Measurements from ENCODE around the gene AVL9.

The AVL9 gene

GRCh38 chr7:32533276-32534029 is 38.2 kb downstream of the AVL9 start:
- Mint-ChIP-seq H3K27me3 (no peaks in the 10 kb centered on the region), H3K4me3 (no peak overlapping the region), H3K9me3 (no peaks in the 10 kb centered on the region), H3K27ac (no peak overlapping the region), H3K36me3 (peaks cover 8 to 20% of the 10 kb centered on the region in 2 donors), H3K4me1 (peaks cover 15 to 19% of the 10 kb centered on the region in 2 donors)
- ATAC-seq (replicated peaks) (no peak), DNase-seq (no peak)

- Mint-ChIP-seq H3K36me3 (peaks cover 10 to 31% of the 10 kb centered on the region in 2 donors), H3K27ac (no peak overlapping the region), H3K4me3 (peak overlapping the region in 1 of 2 donors; percentile 25), H3K4me1 (peaks cover 17 to 20% of the 10 kb centered on the region in 2 donors), H3K9me3 (no peaks in the 10 kb centered on the region), H3K27me3 (no peaks in the 10 kb centered on the region)
- peak; percentile 58 to 63 for ATAC-seq (replicated peaks)
- no peak for DNase-seq
Observed at GRCh38 chr7:32535162-32535702, 39.9 kb downstream of the AVL9 start.

GRCh38 chr7:32536016-32536415 is 40.7 kb downstream of the AVL9 start:
- Mint-ChIP-seq H3K4me1 (peaks cover 17 to 20% of the 10 kb centered on the region in 2 donors), H3K27ac (no peak overlapping the region), H3K4me3 (no peak overlapping the region), H3K27me3 (no peaks in the 10 kb centered on the region), H3K36me3 (peaks cover 10 to 30% of the 10 kb centered on the region in 2 donors), H3K9me3 (no peaks in the 10 kb centered on the region)
- DNase-seq (no peak), ATAC-seq (replicated peaks) (no peak)

GRCh38 chr7:32536585-32536984 is 41.3 kb downstream of the AVL9 start:
- ATAC-seq (replicated peaks) (no peak), DNase-seq (no peak)
- H3K4me1 Mint-ChIP-seq = peaks cover 17 to 20% of the 10 kb centered on the region in 2 donors
- H3K27me3 Mint-ChIP-seq = no peaks in the 10 kb centered on the region
- peaks cover 10 to 29% of the 10 kb centered on the region in 2 donors for H3K36me3 Mint-ChIP-seq
- H3K4me3 Mint-ChIP-seq = no peak overlapping the region
- no peaks in the 10 kb centered on the region for H3K9me3 Mint-ChIP-seq
- no peak overlapping the region for H3K27ac Mint-ChIP-seq

GRCh38 chr7:32537760-32538159 is 42.5 kb downstream of the AVL9 start:
- Mint-ChIP-seq H3K27me3 (no peaks in the 10 kb centered on the region), H3K4me1 (peaks cover 15 to 20% of the 10 kb centered on the region in 2 donors), H3K9me3 (no peaks in the 10 kb centered on the region), H3K36me3 (peaks cover 6 to 23% of the 10 kb centered on the region in 2 donors), H3K27ac (no peak overlapping the region), H3K4me3 (no peak overlapping the region)
- no peak for DNase-seq
- ATAC-seq (replicated peaks) = no peak

GRCh38 chr7:32539366-32539765 is 44.1 kb downstream of the AVL9 start:
- ATAC-seq (replicated peaks) = no peak
- Mint-ChIP-seq H3K36me3 (peaks cover 14 to 35% of the 10 kb centered on the region in 2 donors), H3K4me3 (no peak overlapping the region), H3K4me1 (peaks cover 15 to 33% of the 10 kb centered on the region in 2 donors), H3K27ac (no peak overlapping the region), H3K27me3 (no peaks in the 10 kb centered on the region), H3K9me3 (no peaks in the 10 kb centered on the region)
- DNase-seq = no peak

GRCh38 chr7:32539919-32540531 is 44.7 kb downstream of the AVL9 start:
- no peaks in the 10 kb centered on the region for H3K9me3 Mint-ChIP-seq
- H3K4me1 Mint-ChIP-seq = peaks cover 14 to 31% of the 10 kb centered on the region in 2 donors
- no peak overlapping the region for H3K27ac Mint-ChIP-seq
- ATAC-seq (replicated peaks) (no peak), DNase-seq (no peak)
- H3K27me3 Mint-ChIP-seq = no peaks in the 10 kb centered on the region
- H3K4me3 Mint-ChIP-seq = no peak overlapping the region
- H3K36me3 Mint-ChIP-seq = peaks cover 14 to 34% of the 10 kb centered on the region in 2 donors

- no peak overlapping the region for H3K4me3 Mint-ChIP-seq
- ATAC-seq (replicated peaks) (no peak), DNase-seq (no peak)
- no peaks in the 10 kb centered on the region for H3K9me3 Mint-ChIP-seq
- H3K36me3 Mint-ChIP-seq = peaks cover 17 to 35% of the 10 kb centered on the region in 2 donors
- peaks cover 2 to 23% of the 10 kb centered on the region in 2 donors for H3K4me1 Mint-ChIP-seq
- H3K27me3 Mint-ChIP-seq = no peaks in the 10 kb centered on the region
- no peak overlapping the region for H3K27ac Mint-ChIP-seq
Observed at GRCh38 chr7:32542595-32542994, 47.3 kb downstream of the AVL9 start.

GRCh38 chr7:32559480-32559879 is 64.2 kb downstream of the AVL9 start:
- Mint-ChIP-seq H3K9me3 (no peaks in the 10 kb centered on the region), H3K4me1 (peaks cover 15 to 35% of the 10 kb centered on the region in 2 donors), H3K36me3 (peaks cover 37 to 45% of the 10 kb centered on the region in 2 donors), H3K27ac (peak overlapping the region; percentile 56), H3K27me3 (no peaks in the 10 kb centered on the region), H3K4me3 (no peak overlapping the region)
- ATAC-seq (replicated peaks) (peak; percentile 80 to 91), DNase-seq (no peak)

- H3K27me3 Mint-ChIP-seq = no peaks in the 10 kb centered on the region
- H3K27ac Mint-ChIP-seq = no peak overlapping the region
- ATAC-seq (replicated peaks) = no peak
- H3K4me3 Mint-ChIP-seq = no peak overlapping the region
- H3K36me3 Mint-ChIP-seq = peaks cover 38 to 44% of the 10 kb centered on the region in 2 donors
- DNase-seq = no peak
- H3K4me1 Mint-ChIP-seq = peaks cover 18 to 41% of the 10 kb centered on the region in 2 donors
- peaks cover 0 to 1% of the 10 kb centered on the region in 2 donors for H3K9me3 Mint-ChIP-seq
Observed at GRCh38 chr7:32560075-32560474, 64.8 kb downstream of the AVL9 start.

GRCh38 chr7:32561613-32562012 is 66.3 kb downstream of the AVL9 start:
- ATAC-seq (replicated peaks) = no peak
- H3K36me3 Mint-ChIP-seq = peaks cover 38 to 44% of the 10 kb centered on the region in 2 donors
- DNase-seq = no peak
- no peaks in the 10 kb centered on the region for H3K27me3 Mint-ChIP-seq
- H3K4me3 Mint-ChIP-seq = no peak overlapping the region
- peaks cover 0 to 1% of the 10 kb centered on the region in 2 donors for H3K9me3 Mint-ChIP-seq
- H3K4me1 Mint-ChIP-seq = peaks cover 18 to 41% of the 10 kb centered on the region in 2 donors
- H3K27ac Mint-ChIP-seq = peak overlapping the region; percentile 51

GRCh38 chr7:32564542-32564941 is 69.3 kb downstream of the AVL9 start:
- peaks cover 14 to 31% of the 10 kb centered on the region in 2 donors for H3K4me1 Mint-ChIP-seq
- H3K36me3 Mint-ChIP-seq = peaks cover 18 to 28% of the 10 kb centered on the region in 2 donors
- no peaks in the 10 kb centered on the region for H3K27me3 Mint-ChIP-seq
- DNase-seq = no peak
- peak overlapping the region; percentile 63 for H3K27ac Mint-ChIP-seq
- H3K9me3 Mint-ChIP-seq = peaks cover 0 to 1% of the 10 kb centered on the region in 2 donors
- peak in 1 of 2 donors; percentile 52 for ATAC-seq (replicated peaks)
- peak overlapping the region in 1 of 2 donors; percentile 49 for H3K4me3 Mint-ChIP-seq

GRCh38 chr7:32569388-32570289 is 74.3 kb downstream of the AVL9 start:
- peaks cover 1 to 4% of the 10 kb centered on the region in 2 donors for H3K4me1 Mint-ChIP-seq
- H3K9me3 Mint-ChIP-seq = peaks cover 0 to under 1% of the 10 kb centered on the region in 2 donors
- H3K36me3 Mint-ChIP-seq = peaks cover 4 to 13% of the 10 kb centered on the region in 2 donors
- H3K4me3 Mint-ChIP-seq = no peak overlapping the region
- no peaks in the 10 kb centered on the region for H3K27me3 Mint-ChIP-seq
- no peak for ATAC-seq (replicated peaks)
- no peak for DNase-seq
- no peak overlapping the region for H3K27ac Mint-ChIP-seq
